Adrenal gland (tissue), 5 donors: Measurements from ENCODE around the gene CST1.

Source experiments
- POLR2A ChIP-seq, 2 donors: fragments of 450-650 bp; IDR thresholded peaks; one replicate each; pipeline ENCODE4 v1.6.1; 2017; ENCODE audit warnings: antibody characterized with exemption in 2 of 2, mild to moderate bottlenecking in 2 of 2, moderate library complexity in 1 of 2
- TF ChIP-seq, protein P1 (sequence below), 6 experiments: fragments of 450-650 bp in 4 of 6; fragments of 200-600 bp in 2 of 6; sonication (generic) in 1 of 6; IDR thresholded peaks; 1 replicate in 5 of 6; 2 replicates in 1 of 6; pipeline versions ENCODE4 v1.5.1 to v1.8.0; 2016 to 2021; ENCODE audit warnings: antibody characterized with exemption in 6 of 6, mild to moderate bottlenecking in 2 of 6, moderate library complexity in 1 of 6
- donor health status: DM: no; HTN: no; CAD: no.

DNA sequence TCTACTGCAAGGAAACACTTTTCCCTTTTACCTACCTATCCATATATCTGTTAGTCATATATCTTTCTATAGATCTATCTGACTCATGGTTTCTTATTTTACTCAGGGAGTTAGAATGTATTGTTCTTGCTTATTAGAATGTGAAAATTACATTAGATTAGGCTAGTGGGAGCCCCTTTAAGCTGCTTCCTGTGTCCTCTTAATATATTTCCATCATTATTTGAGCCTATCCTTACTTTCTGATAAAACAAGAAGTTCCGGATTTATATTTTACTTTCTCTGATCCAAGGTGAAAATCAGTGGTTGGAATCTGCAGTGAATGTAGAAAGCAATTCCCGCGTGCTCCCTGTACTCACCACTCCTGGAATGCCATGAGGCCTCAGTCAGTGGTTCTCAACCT, 44.8 kb upstream of the CST1 start:
- TF ChIP-seq, protein P1, sequence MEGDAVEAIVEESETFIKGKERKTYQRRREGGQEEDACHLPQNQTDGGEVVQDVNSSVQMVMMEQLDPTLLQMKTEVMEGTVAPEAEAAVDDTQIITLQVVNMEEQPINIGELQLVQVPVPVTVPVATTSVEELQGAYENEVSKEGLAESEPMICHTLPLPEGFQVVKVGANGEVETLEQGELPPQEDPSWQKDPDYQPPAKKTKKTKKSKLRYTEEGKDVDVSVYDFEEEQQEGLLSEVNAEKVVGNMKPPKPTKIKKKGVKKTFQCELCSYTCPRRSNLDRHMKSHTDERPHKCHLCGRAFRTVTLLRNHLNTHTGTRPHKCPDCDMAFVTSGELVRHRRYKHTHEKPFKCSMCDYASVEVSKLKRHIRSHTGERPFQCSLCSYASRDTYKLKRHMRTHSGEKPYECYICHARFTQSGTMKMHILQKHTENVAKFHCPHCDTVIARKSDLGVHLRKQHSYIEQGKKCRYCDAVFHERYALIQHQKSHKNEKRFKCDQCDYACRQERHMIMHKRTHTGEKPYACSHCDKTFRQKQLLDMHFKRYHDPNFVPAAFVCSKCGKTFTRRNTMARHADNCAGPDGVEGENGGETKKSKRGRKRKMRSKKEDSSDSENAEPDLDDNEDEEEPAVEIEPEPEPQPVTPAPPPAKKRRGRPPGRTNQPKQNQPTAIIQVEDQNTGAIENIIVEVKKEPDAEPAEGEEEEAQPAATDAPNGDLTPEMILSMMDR (IDR thresholded peaks at IDR 0.05), result no peak
- TF ChIP-seq POLR2A (IDR thresholded peaks at IDR 0.05), result no peak
